ENCODE results near the gene PVR.
"Not testable (repeated sequence)": the region's sequence is repeated elsewhere in the genome, so short reads cannot be mapped to it uniquely, and the experiment has no call there.

The PVR gene

GRCh38 chr19:44618640-44619357 lies 24.9 kb upstream of the PVR start:
- no peak for DNase-seq (ENCODE audit: low spot score)

GRCh38 chr19:44620667-44621066 lies 23.0 kb upstream of the PVR start:
- DNase-seq (ENCODE audit: low spot score): no peak

- no peak for DNase-seq (ENCODE audit: low spot score)
These were observed 22.3 kb upstream of the PVR start for GRCh38 chr19:44621367-44621766.

GRCh38 chr19:44623080-44623479 lies 20.6 kb upstream of the PVR start:
- no peak for DNase-seq (ENCODE audit: low spot score)

- DNase-seq (ENCODE audit: low spot score): no peak
These were observed 20.1 kb upstream of the PVR start for GRCh38 chr19:44623626-44624025.

GRCh38 chr19:44624840-44625354 lies 18.8 kb upstream of the PVR start:
- no peak for DNase-seq (ENCODE audit: low spot score)

- not testable (repeated sequence) for DNase-seq (ENCODE audit: low spot score)
These were observed 18.1 kb upstream of the PVR start for GRCh38 chr19:44625637-44626036.

- DNase-seq (ENCODE audit: low spot score): no peak
These were observed 17.6 kb upstream of the PVR start for GRCh38 chr19:44626048-44626624.

GRCh38 chr19:44627631-44628030 lies 16.1 kb upstream of the PVR start:
- no peak for DNase-seq (ENCODE audit: low spot score)

- DNase-seq (ENCODE audit: low spot score): no peak
These were observed 14.9 kb upstream of the PVR start for GRCh38 chr19:44628793-44629192.

- not testable (repeated sequence) for DNase-seq (ENCODE audit: low spot score)
These were observed 12.1 kb upstream of the PVR start for GRCh38 chr19:44631611-44632010.

GRCh38 chr19:44634058-44634457 lies 9.7 kb upstream of the PVR start:
- DNase-seq (ENCODE audit: low spot score): not testable (repeated sequence)

GRCh38 chr19:44634785-44635184 lies 8.9 kb upstream of the PVR start:
- DNase-seq (ENCODE audit: low spot score): no peak

- no peak for DNase-seq (ENCODE audit: low spot score)
These were observed 7.9 kb upstream of the PVR start for GRCh38 chr19:44635581-44636438.

GRCh38 chr19:44636439-44637389 lies 7.0 kb upstream of the PVR start:
- DNase-seq (ENCODE audit: low spot score): no peak

GRCh38 chr19:44637390-44637764 lies 6.3 kb upstream of the PVR start:
- no peak for DNase-seq (ENCODE audit: low spot score)

- no peak for DNase-seq (ENCODE audit: low spot score)
These were observed 3.2 kb upstream of the PVR start for GRCh38 chr19:44640518-44640917.

- DNase-seq (ENCODE audit: low spot score): no peak
These were observed 2.0 kb upstream of the PVR start for GRCh38 chr19:44641501-44642265.

GRCh38 chr19:44642377-44642776 lies 1.3 kb upstream of the PVR start:
- DNase-seq (ENCODE audit: low spot score): no peak

GRCh38 chr19:44644402-44645016 lies 799 bp downstream of the PVR start:
- DNase-seq (ENCODE audit: low spot score): no peak

Measured in germinal center (tissue), 1 donor.